Thyroid gland (tissue), 4 donors: ENCODE data around the gene TRAF3IP3.

Source experiments
- POLR2A ChIP-seq, 2 donors: fragments of 450-650 bp; IDR thresholded peaks; one replicate each; pipeline ENCODE4 v1.6.1; 2017; ENCODE audit warnings: antibody characterized with exemption in 2 of 2, mild to moderate bottlenecking in 2 of 2, moderate library complexity in 1 of 2
- TF ChIP-seq, protein P1 (sequence below), 6 experiments: fragments of 200-600 bp in 3 of 6; fragments of 450-650 bp in 3 of 6; sonication (generic) in 3 of 6; IDR thresholded peaks; one replicate each; pipeline ENCODE4 v1.5.1; 2016 to 2019; ENCODE audit warnings: antibody characterized with exemption in 6 of 6, mild to moderate bottlenecking in 2 of 6, inconsistent platforms in 1 of 6, moderate library complexity in 1 of 6

DNA sequence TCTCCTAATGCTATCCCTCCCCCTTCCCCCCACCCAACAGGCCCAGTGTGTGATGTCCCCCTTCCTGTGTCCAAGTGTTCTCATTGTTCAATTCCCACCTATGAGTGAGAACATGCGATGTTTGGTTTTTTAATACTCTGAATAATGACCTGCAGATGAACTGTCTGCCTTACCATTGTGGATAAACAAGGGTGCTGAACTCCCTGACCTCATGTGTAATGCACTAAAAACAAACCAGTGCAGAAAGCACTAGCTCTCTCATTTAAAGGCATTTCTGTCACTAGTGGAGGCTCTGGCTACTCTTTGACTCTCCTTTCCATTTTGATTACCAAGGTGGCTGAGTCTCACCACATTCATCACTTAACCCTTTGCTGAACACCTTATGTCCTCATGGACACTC is 23.1 kb upstream of the TRAF3IP3 start:
- TF ChIP-seq, protein P1, sequence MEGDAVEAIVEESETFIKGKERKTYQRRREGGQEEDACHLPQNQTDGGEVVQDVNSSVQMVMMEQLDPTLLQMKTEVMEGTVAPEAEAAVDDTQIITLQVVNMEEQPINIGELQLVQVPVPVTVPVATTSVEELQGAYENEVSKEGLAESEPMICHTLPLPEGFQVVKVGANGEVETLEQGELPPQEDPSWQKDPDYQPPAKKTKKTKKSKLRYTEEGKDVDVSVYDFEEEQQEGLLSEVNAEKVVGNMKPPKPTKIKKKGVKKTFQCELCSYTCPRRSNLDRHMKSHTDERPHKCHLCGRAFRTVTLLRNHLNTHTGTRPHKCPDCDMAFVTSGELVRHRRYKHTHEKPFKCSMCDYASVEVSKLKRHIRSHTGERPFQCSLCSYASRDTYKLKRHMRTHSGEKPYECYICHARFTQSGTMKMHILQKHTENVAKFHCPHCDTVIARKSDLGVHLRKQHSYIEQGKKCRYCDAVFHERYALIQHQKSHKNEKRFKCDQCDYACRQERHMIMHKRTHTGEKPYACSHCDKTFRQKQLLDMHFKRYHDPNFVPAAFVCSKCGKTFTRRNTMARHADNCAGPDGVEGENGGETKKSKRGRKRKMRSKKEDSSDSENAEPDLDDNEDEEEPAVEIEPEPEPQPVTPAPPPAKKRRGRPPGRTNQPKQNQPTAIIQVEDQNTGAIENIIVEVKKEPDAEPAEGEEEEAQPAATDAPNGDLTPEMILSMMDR (IDR thresholded peaks at IDR 0.05): no peak
- no peak for TF ChIP-seq POLR2A (IDR thresholded peaks at IDR 0.05)
